SK-N-SH (cell line): ENCODE results near the gene KIRREL1. TPM values are rescaled to one million over a fixed set of nuclear protein-coding genes. Genes with fewer than 3 reads are reported as not detected.

Experiments used
- CTCF ChIA-PET: fragments of 300-600, 350-600 bp; formaldehyde crosslinking; extraction: SDS; loops from one replicate; lab custom pipeline; 2021; lab: Yijun Ruan, JAX
- POLR2A ChIA-PET: fragments of 350-600 bp; sonication (Branson Sonifier 250); formaldehyde crosslinking; extraction: SDS; loops from one replicate; lab custom pipeline; 2020; ENCODE audit warnings: antibody characterized with exemption, inconsistent platforms; lab: Yijun Ruan, JAX
- DNase-seq: peaks from one replicate; pipeline ENCODE4 v3.0.0; 2012
- H2AFZ ChIP-seq: fragments of 200-600 bp; sonication (generic); 2 replicates; pipeline ENCODE4 v1.8.1; 2016; ENCODE audit warnings: antibody characterized with exemption, mild to moderate bottlenecking, low read depth
- H3F3A ChIP-seq: fragments of 200-600 bp; sonication (generic); replicated peaks from 2 replicates; pipeline ENCODE3; 2016; ENCODE audit warnings: antibody characterized with exemption, mild to moderate bottlenecking; ENCODE audit not compliant: insufficient read depth
- H3K27ac ChIP-seq, 2 experiments: fragments of 200-500 bp in 1 of 2; fragments of 200-600 bp in 1 of 2; sonication (Bioruptor generic) in 1 of 2; sonication (generic), shearing (Covaris generic) in 1 of 2; 2 replicates each; pipeline versions ENCODE4 v1.5.1 to v1.6.1; 2014 to 2016; ENCODE audit warnings: low read depth in 2 of 2, inconsistent platforms in 1 of 2, low read length in 1 of 2, mild to moderate bottlenecking in 1 of 2, mixed read lengths in 1 of 2
- H3K27me3 ChIP-seq: fragments of 200-600 bp; sonication (generic), shearing (Covaris generic); 2 replicates; pipeline ENCODE4 v1.6.1; 2016; ENCODE audit warnings: mixed run types; ENCODE audit not compliant: insufficient read depth
- H3K36me3 ChIP-seq, 2 experiments: fragments of 200-500 bp in 1 of 2; fragments of 200-600 bp in 1 of 2; sonication (Bioruptor generic) in 1 of 2; sonication (generic) in 1 of 2; replicated peaks in 1 of 2; 2 replicates each; pipeline versions ENCODE3 to v1.5.1; 2014 to 2016; ENCODE audit warnings: low read length in 1 of 2, mild to moderate bottlenecking in 1 of 2; ENCODE audit not compliant: insufficient read depth in 2 of 2, control insufficient read depth in 1 of 2
- H3K4me1 ChIP-seq, 2 experiments: fragments of 200-500 bp in 1 of 2; fragments of 200-600 bp in 1 of 2; sonication (Bioruptor generic) in 1 of 2; sonication (generic), shearing (Covaris generic) in 1 of 2; 2 replicates each; pipeline versions ENCODE4 v1.5.1 to v1.6.1; 2014 to 2016; ENCODE audit warnings: low read depth in 1 of 2, low read length in 1 of 2, mixed run types in 1 of 2; ENCODE audit not compliant: insufficient read depth in 2 of 2, control insufficient read depth in 1 of 2
- H3K4me2 ChIP-seq: fragments of 200-600 bp; sonication (generic), shearing (Covaris generic); 2 replicates; pipeline ENCODE4 v1.6.1; 2017; ENCODE audit warnings: mixed run types
- H3K4me3 ChIP-seq, 2 experiments: fragments of 200-500 bp in 1 of 2; fragments of 200-600 bp in 1 of 2; sonication (Bioruptor generic) in 1 of 2; sonication (generic), shearing (Covaris generic) in 1 of 2; 2 replicates each; pipeline versions ENCODE4 v1.5.1 to v1.8.1; 2014 to 2016; ENCODE audit warnings: low read depth in 2 of 2, inconsistent platforms in 1 of 2, low read length in 1 of 2, mild to moderate bottlenecking in 1 of 2, mixed read lengths in 1 of 2, moderate library complexity in 1 of 2
- H3K79me2 ChIP-seq: fragments of 200-600 bp; sonication (generic); 2 replicates; pipeline ENCODE4 v1.8.1; 2017; ENCODE audit warnings: mild to moderate bottlenecking; ENCODE audit not compliant: insufficient read depth
- H3K9ac ChIP-seq: fragments of 200-600 bp; sonication (generic); 2 replicates; pipeline ENCODE4 v1.6.1; 2017; ENCODE audit warnings: mixed run types
- H3K9me2 ChIP-seq: fragments of 200-600 bp; sonication (generic); 2 replicates; pipeline ENCODE4 v1.6.1; 2017; ENCODE audit warnings: mixed run types
- H3K9me3 ChIP-seq: fragments of 200-600 bp; sonication (generic); 2 replicates; pipeline ENCODE4 v1.6.1; 2017; ENCODE audit warnings: mixed run types, mild to moderate bottlenecking, moderate library complexity
- H4K20me1 ChIP-seq: fragments of 200-600 bp; sonication (generic); 2 replicates; pipeline ENCODE4 v1.6.1; 2017; ENCODE audit warnings: mild to moderate bottlenecking, mixed run types; ENCODE audit not compliant: insufficient read depth
- CHD2 ChIP-seq: fragments of 150-350 bp; IDR thresholded peaks from 2 replicates; pipeline ENCODE4 v1.6.1; 2018; ENCODE audit warnings: low read length; ENCODE audit not compliant: partially characterized antibody
- ELF1 ChIP-seq: IDR thresholded peaks from 2 replicates; pipeline ENCODE4 v1.4.0; 2012
- EP300 ChIP-seq, 2 experiments: IDR thresholded peaks; 2 replicates each; pipeline versions ENCODE4 v1.4.0 to v1.6.1; 2012; ENCODE audit warnings: borderline replicate concordance in 1 of 2, low read depth in 1 of 2, low read length in 1 of 2
- FOXM1 ChIP-seq: IDR thresholded peaks from 2 replicates; pipeline ENCODE4 v1.4.0; 2012; ENCODE audit warnings: low read depth, mild to moderate bottlenecking
- GABPA ChIP-seq: IDR thresholded peaks from 2 replicates; pipeline ENCODE4 v1.4.0; 2012; ENCODE audit warnings: low read depth, mild to moderate bottlenecking
- GATA2 ChIP-seq: sonication (generic); formaldehyde crosslinking; IDR thresholded peaks from 2 replicates; pipeline ENCODE4 v1.5.0; 2020; ENCODE audit warnings: mild to moderate bottlenecking, missing genetic modification reagents
- NFIC ChIP-seq: IDR thresholded peaks from 2 replicates; pipeline ENCODE4 v1.4.0; 2012; ENCODE audit warnings: borderline replicate concordance
- NRF1 ChIP-seq: IDR thresholded peaks from 2 replicates; pipeline ENCODE4 v1.6.1; 2012; ENCODE audit warnings: low read depth, mild to moderate bottlenecking, low read length
- RFX5 ChIP-seq: IDR thresholded peaks from 2 replicates; pipeline ENCODE4 v1.6.1; 2012; ENCODE audit warnings: mild to moderate bottlenecking, improper control_type of control experiment, low read length
- RXRA ChIP-seq: IDR thresholded peaks from 2 replicates; pipeline ENCODE4 v1.4.0; 2012; ENCODE audit warnings: low read depth, mild to moderate bottlenecking, borderline replicate concordance
- SIN3A ChIP-seq: IDR thresholded peaks from 2 replicates; pipeline ENCODE4 v1.6.1; 2012; ENCODE audit warnings: low read depth, mild to moderate bottlenecking, low read length, moderate library complexity, borderline replicate concordance
- SMC3 ChIP-seq: IDR thresholded peaks from 2 replicates; pipeline ENCODE4 v1.6.1; 2012; ENCODE audit warnings: low read depth, low read length, improper control_type of control experiment
- TEAD4 ChIP-seq: IDR thresholded peaks from 2 replicates; pipeline ENCODE4 v1.4.0; 2012; ENCODE audit warnings: mild to moderate bottlenecking, borderline replicate concordance; ENCODE audit not compliant: insufficient read depth
- USF1 ChIP-seq: IDR thresholded peaks from 2 replicates; pipeline ENCODE4 v1.4.0; 2012; ENCODE audit warnings: low read depth, borderline replicate concordance
- WGBS: methylation state at CpG from one replicate; pipeline ENCODE4 v1.1.6; 2017; ENCODE audit warnings: low lambda C conversion rate; 5-methylcytosine and 5-hydroxymethylcytosine counted together
- polyA plus RNA-seq, 3 experiments: library from polyadenylated mRNA; depleted of rRNA; stranded (reverse); fragments of >200 nt; gene quantifications; 2 replicates each; pipeline ENCODE4 v1.2.3, GENCODE V29; 2012
- TF ChIP-seq, protein P1 (sequence below): IDR thresholded peaks from 2 replicates; pipeline ENCODE4 v1.4.0; 2012; ENCODE audit warnings: low read depth, borderline replicate concordance
- TF ChIP-seq, protein P2 (sequence below): fragments of 150-350 bp; IDR thresholded peaks from 2 replicates; pipeline ENCODE4 v1.6.1; 2016; ENCODE audit warnings: mild to moderate bottlenecking, low read depth, low read length

Gene KIRREL1
- polyA plus RNA-seq, 1 of the 3 experiments (the other 2 are of a cell fraction) = 47.8 TPM

DNA sequence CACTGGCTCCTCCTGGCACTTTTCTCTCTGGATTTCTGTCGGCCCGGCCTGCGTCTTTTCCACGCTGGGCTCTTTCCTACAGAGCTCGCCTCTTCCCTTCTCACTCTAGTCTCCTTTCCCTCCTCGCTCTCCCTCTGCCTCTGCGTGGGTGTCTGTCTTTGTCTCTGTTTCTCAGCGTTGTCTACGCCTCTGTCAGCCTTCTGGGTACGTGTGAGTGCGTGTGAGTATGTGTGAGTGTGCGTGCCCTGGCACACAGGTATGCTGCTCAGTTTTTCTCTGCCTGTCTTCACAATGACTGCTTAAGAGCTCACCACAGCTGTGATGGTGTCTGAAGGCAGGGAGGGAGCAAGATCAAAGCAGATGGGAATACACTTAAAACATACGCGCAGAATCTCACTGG lies 77.7 kb downstream of the KIRREL1 start:
- 76% methylated on average over 12 of the region's 14 CpGs for WGBS
- Histone ChIP-seq H3K27ac (no peak overlapping the region), H3K9ac (no peak overlapping the region)

GRCh38 chr1:158075078-158075477 lies 81.6 kb downstream of the KIRREL1 start:
- peaks cover 78% of the 10 kb centered on the region for H4K20me1 ChIP-seq
- H3K9me3 ChIP-seq = no peaks in the 10 kb centered on the region
- no peak overlapping the region for H3K4me2 ChIP-seq
- H3K36me3 ChIP-seq = peaks cover 40 to 57% of the 10 kb centered on the region in 2 experiments
- no peak overlapping the region for H3K27ac ChIP-seq
- DNase-seq = no peak
- H3K4me1 ChIP-seq = no peaks in the 10 kb centered on the region
- H3K27me3 ChIP-seq = no peaks in the 10 kb centered on the region
- no peak for TF ChIP-seq TEAD4
- TF ChIP-seq GATA2 = no peak
- TF ChIP-seq SIN3A = no peak
- TF ChIP-seq FOXM1 = no peak
- H3K9me2 ChIP-seq = no peaks in the 10 kb centered on the region
- no peak overlapping the region for H3K9ac ChIP-seq
- H3K79me2 ChIP-seq = peaks cover 70% of the 10 kb centered on the region
- H3K4me3 ChIP-seq = no peak overlapping the region
- no peak overlapping the region for H2AFZ ChIP-seq
- CTCF ChIA-PET = interaction anchor here (1.5 kb wide), 1 partner anchor 21 kb away, joined by 3 read pairs; no protein-coding TSS in a partner anchor
- no peaks in the 10 kb centered on the region for H3F3A ChIP-seq
- 75% methylated on average over 8 of the region's 9 CpGs for WGBS
- POLR2A ChIA-PET = no interaction called here

More for the DNA sequence above, 77.7 kb downstream of the KIRREL1 start:
- Histone ChIP-seq H3F3A (no peaks in the 10 kb centered on the region), H3K4me1 (peaks cover 0 to 24% of the 10 kb centered on the region in 2 experiments; a peak in 3 of 4 replicates), H3K9me2 (no peaks in the 10 kb centered on the region), H4K20me1 (peaks cover 100% of the 10 kb centered on the region), H3K79me2 (peaks cover 86% of the 10 kb centered on the region), H2AFZ (no peak overlapping the region), H3K4me2 (no peak overlapping the region), H3K36me3 (peaks cover 17 to 23% of the 10 kb centered on the region in 2 experiments), H3K4me3 (no peak overlapping the region), H3K9me3 (no peaks in the 10 kb centered on the region), H3K27me3 (no peaks in the 10 kb centered on the region)
- DNase-seq = no peak
- ChIA-PET POLR2A (no interaction called here), CTCF (no interaction called here)
- TF ChIP-seq, protein P1, sequence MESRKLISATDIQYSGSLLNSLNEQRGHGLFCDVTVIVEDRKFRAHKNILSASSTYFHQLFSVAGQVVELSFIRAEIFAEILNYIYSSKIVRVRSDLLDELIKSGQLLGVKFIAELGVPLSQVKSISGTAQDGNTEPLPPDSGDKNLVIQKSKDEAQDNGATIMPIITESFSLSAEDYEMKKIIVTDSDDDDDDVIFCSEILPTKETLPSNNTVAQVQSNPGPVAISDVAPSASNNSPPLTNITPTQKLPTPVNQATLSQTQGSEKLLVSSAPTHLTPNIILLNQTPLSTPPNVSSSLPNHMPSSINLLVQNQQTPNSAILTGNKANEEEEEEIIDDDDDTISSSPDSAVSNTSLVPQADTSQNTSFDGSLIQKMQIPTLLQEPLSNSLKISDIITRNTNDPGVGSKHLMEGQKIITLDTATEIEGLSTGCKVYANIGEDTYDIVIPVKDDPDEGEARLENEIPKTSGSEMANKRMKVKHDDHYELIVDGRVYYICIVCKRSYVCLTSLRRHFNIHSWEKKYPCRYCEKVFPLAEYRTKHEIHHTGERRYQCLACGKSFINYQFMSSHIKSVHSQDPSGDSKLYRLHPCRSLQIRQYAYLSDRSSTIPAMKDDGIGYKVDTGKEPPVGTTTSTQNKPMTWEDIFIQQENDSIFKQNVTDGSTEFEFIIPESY = no peak
- TF ChIP-seq EP300 (IDR thresholded peaks at IDR 0.05; ENCODE audit: borderline replicate concordance in 1 of 2, low read depth in 1 of 2, low read length in 1 of 2) (no peak), RFX5 (no peak), GABPA (no peak), ELF1 (no peak), SMC3 (no peak), NRF1 (no peak), USF1 (no peak), RXRA (no peak), NFIC (no peak), CHD2 (no peak), FOXM1 (no peak)
- TF ChIP-seq, protein P2, sequence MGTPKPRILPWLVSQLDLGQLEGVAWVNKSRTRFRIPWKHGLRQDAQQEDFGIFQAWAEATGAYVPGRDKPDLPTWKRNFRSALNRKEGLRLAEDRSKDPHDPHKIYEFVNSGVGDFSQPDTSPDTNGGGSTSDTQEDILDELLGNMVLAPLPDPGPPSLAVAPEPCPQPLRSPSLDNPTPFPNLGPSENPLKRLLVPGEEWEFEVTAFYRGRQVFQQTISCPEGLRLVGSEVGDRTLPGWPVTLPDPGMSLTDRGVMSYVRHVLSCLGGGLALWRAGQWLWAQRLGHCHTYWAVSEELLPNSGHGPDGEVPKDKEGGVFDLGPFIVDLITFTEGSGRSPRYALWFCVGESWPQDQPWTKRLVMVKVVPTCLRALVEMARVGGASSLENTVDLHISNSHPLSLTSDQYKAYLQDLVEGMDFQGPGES = no peak
